ENCODE measurements around the gene GPR63.
"Not testable (repeated sequence)": the region's sequence is repeated elsewhere in the genome, so short reads cannot be mapped to it uniquely, and the experiment has no call there.

The GPR63 gene, protein sequence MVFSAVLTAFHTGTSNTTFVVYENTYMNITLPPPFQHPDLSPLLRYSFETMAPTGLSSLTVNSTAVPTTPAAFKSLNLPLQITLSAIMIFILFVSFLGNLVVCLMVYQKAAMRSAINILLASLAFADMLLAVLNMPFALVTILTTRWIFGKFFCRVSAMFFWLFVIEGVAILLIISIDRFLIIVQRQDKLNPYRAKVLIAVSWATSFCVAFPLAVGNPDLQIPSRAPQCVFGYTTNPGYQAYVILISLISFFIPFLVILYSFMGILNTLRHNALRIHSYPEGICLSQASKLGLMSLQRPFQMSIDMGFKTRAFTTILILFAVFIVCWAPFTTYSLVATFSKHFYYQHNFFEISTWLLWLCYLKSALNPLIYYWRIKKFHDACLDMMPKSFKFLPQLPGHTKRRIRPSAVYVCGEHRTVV

DNA sequence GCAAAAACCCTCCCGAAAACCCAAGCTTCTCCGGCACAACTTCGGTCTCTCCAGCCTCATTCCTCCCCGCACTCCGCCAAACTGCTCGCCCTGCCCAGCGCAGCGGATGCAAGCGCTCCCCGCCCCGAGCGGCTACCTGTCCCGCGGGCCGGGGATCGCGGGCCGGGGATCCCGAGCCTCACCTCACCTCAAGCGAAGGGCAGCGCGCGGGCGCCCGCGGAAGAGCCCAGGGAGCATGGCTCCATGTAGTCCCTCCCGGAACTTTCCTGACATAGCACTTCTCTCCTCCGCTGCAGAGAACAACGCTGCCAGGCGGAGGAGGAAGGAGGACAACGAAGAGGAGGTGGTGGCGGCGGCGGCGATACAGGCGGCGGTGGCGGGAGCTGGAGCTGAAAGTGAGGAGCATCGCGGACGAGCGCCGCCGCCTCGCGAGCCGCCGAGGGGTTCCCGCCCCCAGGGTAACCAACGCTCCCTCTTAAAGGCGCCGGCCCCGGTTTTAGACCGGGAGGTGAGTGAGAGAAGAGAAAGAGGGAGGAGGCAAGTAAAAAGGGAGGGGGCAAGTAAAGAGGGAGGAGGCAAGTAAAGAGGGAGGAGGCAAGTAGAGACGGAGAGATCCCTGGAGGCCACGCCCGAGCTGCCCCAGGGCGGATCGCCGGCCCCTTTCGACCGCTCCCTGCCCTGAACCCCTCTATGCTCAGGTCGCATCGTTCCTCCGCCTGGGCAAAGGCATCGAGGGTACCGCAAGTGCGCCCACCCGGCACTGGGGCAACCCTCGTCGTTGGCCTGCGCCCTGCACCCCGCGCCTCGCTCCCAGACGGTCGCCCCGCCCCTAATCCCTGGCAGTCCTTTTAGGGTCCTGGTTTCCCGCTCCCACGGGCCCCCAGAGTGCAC lies at the start of gene GPR63:
Gene GPR63, minus strand, starts transcription at position 397 of the 891 bp plus-strand sequence. CDS start 37,746 bp downstream, outside the sequence.
- peak; percentile 61 for DNase-seq

DNA sequence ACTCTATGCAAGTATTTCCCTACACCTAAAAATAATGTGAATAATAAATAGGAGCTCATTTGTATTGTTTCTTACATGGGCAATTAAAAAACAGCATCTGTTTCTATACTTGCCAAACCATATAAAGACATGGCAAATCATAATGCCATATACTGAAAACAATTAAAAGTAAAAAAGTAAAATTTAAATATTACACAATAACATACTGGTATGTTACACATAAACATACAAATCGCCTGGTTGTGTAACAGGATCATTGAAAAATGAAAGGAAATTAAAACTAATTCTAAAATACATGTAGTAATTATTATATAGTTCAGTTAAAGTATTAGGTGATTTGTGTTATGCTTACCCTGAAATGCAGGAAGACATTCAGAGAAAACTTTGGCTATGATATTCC lies 49.2 kb upstream of the GPR63 start:
- DNase-seq = no peak

DNA sequence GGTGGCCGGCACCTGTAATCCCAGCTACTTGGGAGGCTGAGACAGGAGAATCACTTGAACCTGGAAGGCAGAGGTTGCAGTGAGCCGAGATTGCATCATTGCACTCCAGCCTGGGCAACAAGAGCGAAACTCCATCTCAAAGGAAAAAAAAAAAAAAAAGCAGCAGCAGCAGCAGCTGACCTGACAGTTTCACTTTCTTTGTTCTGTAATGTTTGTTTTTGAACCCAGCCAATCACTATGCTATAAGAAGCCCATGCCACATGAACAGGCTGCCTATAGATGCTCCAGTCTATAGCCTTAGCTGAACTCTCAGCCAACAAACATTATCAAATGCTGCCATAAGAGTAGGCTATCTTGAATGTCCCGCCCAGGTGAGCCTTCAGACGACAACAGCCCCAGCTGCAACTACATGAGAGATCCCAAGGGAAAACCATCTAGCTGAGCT lies 47.9 kb upstream of the GPR63 start:
- DNase-seq = not testable (repeated sequence)

DNA sequence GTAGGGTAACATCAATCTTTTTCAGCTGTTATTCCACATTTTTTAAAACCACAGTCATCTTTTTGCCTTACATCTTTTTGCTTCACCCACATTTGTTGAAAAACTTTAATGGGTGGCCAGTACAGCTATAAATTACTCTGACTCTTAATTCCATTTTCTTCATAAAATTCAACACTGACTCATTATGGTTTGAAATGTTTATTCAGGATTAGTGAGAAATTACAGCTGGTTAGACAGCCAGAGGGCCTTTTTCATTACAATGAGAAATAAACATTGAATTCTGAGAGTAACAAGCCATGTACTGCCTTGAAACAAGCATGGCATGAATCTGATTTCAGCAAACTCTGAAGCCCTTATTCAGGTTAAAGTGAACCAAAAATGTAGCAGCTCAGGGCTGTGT lies 40.9 kb upstream of the GPR63 start:
- no peak for DNase-seq

DNA sequence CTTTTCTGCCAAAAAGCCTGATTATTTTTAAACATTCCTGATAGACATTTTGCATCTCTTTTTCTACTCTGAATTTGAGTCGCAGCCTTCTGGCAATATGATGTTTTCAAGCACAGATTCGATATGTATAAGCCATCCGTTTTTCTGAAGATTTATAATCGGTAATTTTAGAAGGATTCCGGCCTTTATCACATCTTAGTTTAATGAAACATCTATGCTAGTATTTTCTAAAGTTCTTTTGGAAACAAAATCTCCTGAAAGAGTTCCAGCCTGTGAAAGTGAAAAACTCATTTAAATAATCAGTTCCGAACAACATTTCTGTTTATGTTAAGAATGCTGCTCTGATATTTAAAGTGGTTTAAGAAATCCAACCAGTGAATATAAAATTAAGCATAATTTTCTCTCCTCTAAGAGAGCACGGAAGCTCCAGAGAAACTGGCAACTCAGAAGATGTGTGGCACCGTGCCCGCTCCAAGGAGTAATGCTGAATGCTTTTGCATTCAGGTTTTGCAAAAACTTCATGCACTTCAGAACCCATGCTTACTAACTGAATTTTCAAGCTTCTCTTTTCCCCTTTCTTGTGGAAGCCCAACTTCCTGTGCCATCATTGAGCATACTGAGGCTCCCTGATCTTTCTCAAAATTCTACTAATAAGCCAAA lies 39.7 kb upstream of the GPR63 start:
- no peak for DNase-seq

DNA sequence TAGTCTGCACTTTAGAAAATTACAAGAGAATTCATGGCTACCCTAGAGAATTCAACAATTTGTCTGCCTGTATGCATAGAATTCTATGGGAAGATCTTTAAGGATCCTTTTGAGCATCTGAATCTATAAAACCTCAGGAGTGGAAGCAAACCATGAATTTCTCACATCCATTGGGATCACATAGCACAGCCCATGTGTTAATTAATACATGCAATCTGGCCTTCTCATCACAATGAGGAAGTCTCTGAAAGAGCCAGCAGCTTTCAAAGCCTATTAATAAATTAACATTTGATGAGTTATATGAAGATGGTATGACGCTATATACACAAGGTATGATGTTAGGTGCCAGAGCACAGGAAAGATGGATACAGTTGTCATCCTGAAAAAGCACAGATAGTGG lies 35.7 kb upstream of the GPR63 start:
- DNase-seq = no peak

DNA sequence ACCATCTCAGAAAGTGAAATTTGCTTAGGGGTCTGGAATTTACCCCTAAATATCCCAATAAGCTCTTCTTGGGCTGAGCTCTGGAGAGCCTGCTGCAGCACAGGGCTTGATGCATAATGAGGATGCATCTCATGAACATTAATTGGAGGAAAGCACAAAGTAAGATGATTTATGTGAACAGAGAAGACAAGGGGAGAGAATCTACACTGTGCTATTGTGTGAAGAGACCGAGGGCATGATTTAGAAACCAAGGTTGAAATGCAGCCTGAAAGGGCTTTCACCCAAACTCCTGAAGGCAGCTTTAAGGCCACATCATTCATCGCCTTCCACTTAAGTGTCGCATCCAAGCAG lies 27.8 kb upstream of the GPR63 start:
- DNase-seq = no peak

DNA sequence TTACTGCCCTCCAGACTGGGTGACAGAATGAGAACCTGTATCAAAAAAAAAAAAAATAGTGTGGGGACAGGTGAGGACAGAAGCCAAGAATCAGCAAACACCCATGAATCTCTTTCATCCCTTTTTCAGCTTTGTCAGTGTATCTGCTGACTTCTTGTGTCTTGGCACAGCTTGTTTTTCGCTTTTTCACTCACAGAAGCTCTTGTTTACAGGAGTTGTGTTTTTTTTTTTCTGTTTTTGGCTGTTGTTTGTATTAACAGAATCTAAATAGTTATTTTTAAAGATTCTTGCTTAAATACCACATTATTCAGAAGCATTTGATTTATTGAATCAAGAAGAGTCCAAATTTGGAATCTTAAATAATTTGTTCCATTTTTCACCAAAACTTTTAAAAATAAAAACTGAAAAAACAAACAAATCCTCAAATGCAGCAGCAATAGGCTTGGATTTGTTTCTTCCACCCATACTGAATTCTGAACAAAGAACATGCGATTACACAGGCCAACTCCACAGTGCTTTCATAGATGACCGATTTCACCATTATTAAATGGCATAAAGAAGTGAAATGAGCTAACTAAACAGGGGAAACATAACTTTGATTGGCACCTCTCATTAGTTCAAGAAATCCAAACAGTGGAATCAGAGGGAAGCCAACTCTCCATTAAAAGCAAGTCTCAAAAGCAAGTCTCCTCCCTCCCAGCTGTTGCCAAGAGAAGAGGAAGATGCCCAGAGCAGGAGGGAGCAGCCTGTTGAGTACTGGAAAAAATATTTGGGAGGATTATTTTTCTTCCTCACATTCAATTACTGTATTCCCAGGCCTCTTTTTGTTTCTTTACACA lies 27.2 kb upstream of the GPR63 start:
- DNase-seq = no peak

DNA sequence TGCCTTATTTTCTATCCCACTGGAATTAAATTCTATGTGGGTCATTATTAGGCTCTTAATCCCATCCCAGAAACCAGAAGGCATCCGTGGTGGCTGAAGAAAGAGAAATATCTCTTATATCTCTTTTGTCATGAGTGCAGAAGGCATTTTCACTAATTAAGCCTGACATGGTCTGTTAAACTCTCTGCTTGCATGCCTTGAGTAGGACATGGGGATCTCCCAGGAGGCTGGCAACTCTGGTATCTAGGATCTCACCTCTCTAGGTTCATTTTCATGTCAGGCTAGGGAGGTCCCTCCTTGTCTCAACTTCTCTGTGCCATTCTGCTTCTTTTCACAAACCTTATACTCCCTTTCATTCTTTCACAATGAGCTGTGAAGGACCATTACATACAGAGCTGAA lies 25.3 kb upstream of the GPR63 start:
- no peak for DNase-seq

DNA sequence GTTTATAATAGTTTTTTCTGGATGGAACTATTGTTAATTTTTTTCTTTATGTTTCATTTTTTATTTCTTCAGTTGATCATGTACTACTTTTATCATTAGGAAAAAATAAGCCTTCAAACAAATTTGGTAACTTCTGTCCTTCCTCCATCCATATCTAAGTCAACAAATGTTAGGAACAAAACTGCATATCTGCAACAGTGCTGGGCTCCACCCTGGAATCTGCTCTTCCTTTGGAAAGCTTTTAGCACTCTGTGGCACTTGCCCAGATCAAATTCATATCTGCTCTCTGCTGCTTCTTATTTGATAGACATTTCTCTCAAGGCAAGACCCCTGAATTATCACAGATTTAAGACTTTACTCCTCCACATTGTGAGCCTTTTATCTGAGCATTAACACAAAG lies 24.3 kb upstream of the GPR63 start:
- no peak for DNase-seq

DNA sequence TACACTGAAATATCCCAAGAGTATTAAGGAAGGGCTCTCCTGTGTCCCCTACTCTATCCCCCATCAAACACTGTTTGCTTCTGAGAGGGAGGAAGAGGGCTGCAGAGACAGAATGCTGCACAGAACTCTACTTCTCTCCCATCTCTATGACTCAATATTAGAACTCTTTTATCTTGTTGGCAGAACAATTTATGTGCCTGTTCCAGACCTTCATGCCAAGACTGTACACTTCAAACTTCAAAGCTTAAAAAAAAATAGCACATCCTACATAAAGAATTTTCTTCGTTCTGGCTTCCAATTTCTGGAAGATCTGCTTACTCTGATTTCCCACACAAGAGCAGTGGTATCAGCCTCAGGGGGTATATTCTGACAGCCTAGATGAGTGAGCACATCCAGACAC lies 19.6 kb upstream of the GPR63 start:
- no peak for DNase-seq

DNA sequence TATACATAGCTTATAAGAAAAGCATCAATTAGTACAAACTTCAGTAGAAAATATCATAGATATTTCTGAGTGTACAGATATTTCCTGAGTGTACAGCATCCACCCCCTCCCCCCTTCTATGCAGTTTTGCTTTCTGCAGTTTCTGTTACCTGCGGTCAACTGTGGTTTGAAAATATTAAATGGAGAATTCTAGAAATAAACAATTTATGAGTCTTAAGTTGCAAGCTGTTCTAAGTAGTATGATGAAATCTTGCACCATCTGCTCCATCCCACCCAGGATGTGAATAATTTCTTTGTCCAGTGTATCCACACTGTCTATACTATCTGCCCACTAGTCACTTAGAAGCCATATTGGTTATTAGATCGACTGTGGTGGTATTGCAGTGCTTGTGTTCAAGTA lies 15.8 kb upstream of the GPR63 start:
- DNase-seq = no peak

DNA sequence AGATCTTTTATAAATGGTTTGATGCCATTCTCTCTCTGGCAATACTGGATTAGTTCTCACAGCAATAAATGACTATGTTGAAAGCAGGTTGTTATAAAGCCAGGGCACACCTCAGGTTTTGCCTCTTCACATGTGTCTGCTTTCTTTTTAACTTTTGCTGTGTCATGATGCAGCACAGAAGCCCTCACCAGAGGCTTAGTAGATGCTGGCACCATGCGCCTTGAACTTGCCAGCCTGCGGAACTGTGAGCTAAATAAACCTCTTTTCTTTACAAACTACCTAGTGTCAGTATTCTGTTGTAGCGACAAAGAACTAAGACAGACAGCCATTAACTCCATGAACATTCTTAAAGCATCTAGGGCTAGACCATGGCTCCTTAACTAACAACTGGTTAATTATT lies 15.3 kb upstream of the GPR63 start:
- no peak for DNase-seq

DNA sequence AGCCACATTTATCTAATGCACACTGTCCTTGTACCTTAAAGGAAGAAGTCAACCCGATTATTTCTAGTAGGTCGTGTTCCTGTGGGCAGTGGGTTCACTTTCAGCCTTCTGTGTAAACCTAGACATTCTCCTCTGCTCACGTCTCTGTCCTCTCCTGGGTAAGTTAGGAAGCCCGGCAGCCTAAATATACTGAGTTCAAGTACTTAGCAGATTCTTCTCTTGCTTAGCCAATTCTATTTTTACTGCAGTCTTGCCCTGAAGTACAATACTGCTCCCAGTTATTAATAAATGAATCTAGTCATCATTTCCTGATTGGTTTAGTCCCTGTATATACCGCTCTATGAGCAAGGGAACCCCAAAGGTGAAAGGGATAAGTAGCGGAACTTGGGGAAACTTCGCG lies 14.6 kb upstream of the GPR63 start:
- no peak for DNase-seq

DNA sequence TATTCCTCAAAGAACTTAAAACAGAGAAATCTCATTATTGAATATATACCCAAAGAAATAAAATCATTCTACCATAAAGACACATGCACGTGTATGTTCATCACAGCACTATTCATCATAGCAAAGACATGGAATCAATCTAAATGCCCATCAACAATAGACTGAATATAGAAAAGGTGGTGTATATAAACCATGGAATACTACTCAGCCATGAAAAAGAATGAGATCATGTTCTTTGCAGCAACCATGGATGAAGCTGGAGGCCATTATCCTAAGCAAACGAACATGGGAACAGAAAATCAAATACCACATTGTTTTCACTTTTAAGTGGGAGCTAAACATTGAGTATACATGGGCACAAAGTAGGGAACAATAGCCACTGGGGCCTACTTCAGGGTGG lies 12.3 kb upstream of the GPR63 start:
- DNase-seq = no peak

DNA sequence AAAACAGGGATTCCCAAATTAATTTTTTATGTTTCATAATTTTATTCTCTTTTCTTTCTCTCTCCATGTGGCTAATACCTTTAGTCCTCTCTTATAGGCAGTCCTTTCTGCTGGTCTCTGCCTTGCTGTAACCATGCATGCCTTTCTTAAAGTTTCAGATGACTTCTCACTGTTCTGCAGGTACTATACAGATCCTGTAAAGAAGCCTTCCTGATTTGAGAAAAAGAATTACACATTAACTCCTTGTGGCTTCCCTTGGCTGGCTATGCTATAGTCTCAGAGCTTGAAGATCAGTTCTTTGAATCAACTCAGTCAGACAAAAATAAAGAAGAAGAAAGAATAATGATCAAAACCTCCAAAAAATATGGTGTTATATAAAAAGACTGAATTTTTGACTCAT lies 7.3 kb upstream of the GPR63 start:
- no peak for DNase-seq

DNA sequence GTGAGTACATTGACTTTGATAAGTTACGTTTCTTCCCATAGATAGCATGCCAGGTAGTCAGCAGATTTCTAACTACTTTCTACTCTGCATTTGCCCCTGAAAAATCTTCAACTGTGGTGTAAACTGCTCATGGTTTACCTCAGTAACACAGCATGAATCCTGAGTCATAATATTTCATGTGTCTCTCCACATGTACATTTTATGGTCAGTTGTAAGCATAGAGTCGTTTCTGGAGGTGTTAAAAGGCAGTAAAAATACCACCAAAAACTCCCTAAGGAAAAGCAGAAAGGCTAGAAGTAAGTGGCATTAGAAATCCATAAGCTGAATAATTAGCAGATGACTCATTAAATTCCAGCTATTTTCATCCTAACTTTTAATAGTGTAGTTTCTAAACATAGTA lies 4.1 kb upstream of the GPR63 start:
- DNase-seq = no peak

DNA sequence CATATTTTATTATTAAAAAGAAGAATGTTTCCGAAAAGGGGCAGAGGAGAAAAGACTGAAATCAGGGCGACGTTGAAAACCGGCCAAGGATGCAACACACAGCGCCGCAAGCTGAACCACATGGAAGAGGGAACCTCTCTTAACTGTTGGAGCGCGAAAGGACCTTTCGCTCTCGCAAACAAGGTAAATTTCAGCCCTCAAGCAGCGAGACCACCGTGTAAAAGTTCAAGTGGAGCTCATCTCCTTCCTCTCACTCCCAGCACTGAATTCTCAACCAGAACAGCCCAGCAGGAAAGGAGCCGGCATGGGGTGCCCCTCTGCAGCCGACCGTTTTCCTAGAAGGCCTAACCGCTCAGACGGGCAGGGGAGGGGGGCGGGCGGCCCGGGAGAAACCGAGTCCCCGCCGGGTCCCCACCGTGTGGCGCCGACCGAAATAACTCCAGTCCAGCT lies 621 bp downstream of the GPR63 start:
- DNase-seq = no peak

DNA sequence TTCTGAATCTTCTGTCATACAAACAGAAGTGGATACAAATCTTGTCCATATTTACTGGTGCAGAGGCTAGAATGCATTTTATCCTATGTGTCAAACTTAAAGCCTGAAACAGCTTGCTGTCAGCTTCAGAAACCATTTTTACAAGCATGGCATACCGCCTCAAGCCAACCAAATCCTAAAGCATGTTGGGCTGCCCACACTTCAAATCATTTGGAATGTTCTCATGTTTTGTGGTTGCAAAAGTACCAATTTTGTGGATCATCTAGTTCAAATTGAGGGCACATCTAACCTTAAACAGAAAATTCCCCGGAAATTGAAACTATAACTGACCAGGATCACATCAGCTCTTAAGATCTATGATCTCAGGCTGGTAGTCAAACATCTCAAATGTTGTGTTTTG lies 3.2 kb downstream of the GPR63 start:
- no peak for DNase-seq

DNA sequence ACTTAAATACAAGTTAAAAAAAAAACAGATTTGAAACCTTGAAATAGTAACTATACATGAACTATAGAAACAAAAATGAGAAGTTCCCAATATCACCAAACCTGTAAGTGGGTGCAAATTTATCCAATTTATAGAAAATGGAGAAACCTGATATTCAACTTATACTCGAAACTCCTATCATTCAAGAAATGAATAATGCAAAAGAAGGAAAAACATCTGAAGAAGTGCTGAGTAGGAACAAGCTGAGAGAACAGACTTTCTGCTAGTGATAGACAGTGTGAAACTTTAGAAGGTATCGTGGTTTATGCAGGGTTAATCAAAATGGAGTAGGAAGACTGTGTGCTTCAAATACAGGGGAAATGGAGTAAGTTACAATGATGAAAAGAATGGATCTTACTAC lies 4.5 kb downstream of the GPR63 start:
- no peak for DNase-seq

DNA sequence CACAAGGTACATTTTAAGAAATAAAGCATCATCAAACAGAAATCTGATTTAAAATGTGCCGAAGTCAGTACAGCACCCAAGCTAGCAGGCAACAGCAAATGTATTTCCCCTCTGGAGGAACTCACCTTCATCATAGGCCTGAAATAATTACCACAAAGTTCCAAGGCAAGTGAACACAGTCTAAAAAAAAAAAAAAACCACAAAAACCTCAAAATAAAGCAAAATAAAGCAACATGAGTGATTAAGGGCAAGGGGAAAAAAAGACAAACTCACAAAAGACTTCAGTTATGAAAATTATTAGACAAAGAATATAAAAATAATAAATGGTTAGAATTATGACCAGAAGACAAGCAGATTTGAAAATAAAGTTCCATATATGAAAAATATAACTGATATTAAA lies 10.4 kb downstream of the GPR63 start:
- no peak for DNase-seq

DNA sequence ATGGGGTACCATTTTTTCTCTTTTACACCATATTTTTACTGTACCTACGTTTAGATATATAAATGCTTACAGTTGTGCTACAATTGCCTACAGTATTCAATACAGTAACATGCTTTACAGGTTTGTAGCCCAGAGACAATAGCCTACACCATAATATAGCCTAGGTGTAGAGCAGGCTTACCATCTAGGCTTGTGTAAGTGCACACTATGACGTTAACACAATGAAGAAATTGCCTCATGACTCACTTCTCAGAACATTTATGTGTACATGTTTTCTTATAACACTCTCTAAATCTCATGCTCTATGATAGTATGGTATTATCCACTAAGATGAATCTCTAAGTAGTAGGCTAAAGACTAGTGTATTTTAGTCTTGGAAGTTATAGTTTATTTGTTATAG lies 13.5 kb downstream of the GPR63 start:
- no peak for DNase-seq

DNA sequence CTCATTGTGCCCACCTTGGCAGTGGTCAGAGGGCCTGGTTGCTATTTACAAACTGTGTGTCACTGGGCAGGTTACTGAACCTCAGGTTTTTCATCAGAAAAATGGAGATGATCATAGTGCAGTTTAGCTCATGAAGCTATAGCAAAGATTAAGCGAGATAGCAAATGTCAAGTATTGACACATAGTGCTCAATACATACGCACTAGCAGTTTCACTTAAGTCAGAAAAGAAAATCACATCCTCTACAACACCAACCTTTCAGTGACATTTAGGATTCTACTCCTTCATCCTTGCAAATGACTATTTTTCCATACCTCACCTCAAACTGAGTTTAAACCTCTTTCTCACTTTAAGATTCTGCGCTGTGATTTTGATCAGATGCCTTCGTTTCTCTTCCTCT lies 16.2 kb downstream of the GPR63 start:
- DNase-seq = no peak

All from NCI-H1048 (cell line).